ENCODE measurements around the gene ZNF385C.

ZNF385C gene

DNA sequence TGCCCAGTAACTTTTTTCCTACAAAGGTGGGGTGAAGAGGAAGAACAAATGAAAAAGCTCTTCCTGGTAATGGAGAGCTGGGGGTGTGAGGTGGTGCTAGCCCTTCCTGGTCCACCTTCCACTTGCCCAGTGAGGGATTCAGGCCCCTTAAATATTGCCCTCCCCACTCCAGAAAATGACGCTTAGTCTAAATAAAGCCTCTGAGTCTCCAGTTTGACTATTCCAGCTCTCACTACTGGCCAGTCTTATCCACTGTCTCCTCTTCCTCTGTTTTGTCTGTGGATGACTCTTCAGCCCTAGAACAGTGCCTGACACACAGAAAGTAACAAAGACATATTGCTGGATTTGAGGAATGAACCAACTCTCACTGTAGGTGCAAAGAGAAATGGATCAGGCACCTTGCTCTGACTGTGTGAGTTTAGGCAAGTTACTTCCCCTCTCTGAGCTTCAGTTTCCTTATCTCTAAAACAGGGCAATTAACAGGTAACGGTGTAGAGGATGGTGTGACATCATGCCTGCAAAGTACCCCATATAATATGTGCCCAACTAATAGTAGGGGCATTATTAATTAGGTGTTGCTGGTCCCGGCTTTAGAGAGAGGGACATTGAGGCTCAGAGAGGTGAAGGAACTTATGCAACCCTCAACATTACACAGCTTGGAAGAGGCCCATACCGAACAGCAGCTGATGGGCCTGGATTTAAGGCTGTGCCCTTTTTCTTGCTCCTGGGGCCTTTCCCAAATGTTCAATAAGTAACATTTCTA lies 21.3 kb downstream of the ZNF385C start:
- no peak for TF ChIP-seq CTCF (IDR thresholded peaks at IDR 0.05; ENCODE audit: low read depth, low read length)
- H3K4me3 ChIP-seq (ENCODE audit: low read depth, low read length) = no peak overlapping the region
- in situ Hi-C loops (cut with HindIII; ENCODE audit: low sequenced_read_pairs) = no loop called here
- DNase-seq (ENCODE audit: low read depth, low spot score) = no peak

DNA sequence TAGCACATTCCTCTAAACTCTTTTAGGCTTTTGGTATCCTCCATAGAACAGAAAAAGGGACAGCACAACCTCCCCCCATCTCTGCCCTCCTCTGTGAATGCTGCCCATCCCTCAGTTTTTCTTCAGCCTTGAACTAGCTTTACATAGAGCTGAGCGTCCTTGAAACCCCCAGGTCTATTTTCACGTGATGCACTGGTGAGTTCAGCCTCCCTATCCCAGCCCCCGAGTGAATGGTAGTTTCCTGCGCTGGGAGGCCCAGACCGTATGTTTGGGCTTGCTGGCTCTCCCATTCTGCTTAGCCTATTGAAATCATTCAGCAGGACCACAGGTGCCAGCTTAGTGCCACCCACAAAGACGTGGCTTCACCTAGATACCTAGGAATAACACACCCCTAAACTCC lies 22.5 kb downstream of the ZNF385C start:
- in situ Hi-C loops (cut with HindIII; ENCODE audit: low sequenced_read_pairs) = no loop called here
- no peak for TF ChIP-seq CTCF (IDR thresholded peaks at IDR 0.05; ENCODE audit: low read depth, low read length)
- DNase-seq (ENCODE audit: low read depth, low spot score) = no peak
- H3K4me3 ChIP-seq (ENCODE audit: low read depth, low read length) = no peak overlapping the region

- no peak for TF ChIP-seq CTCF (IDR thresholded peaks at IDR 0.05; ENCODE audit: low read depth, low read length)
- no peak for DNase-seq (ENCODE audit: low read depth, low spot score)
- in situ Hi-C loops (cut with HindIII; ENCODE audit: low sequenced_read_pairs) = no loop called here
- no peak overlapping the region for H3K4me3 ChIP-seq (ENCODE audit: low read depth, low read length)
Measured at GRCh38 chr17:42072323-42073187, 25.7 kb downstream of the ZNF385C start.

DNA sequence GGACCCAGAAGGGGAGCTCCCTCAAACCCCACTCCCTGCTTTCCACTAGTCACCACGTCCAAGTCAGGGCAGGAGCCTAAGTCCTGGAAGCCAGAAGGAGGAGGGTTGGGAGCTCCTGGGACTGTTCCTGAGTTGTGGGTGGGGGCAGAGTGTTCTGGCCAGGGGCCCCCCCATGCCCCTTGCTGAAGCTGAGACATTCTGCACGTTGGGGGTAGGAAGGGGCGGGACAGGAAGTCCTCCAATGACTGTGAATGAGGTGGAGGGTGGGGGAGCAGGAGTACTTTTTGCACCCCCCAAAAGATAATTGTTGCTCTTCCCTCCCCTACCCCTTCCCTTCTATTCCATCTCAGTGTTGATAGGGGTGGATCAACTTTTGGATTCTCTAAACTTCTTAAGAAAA lies 26.5 kb downstream of the ZNF385C start:
- no peak overlapping the region for H3K4me3 ChIP-seq (ENCODE audit: low read depth, low read length)
- in situ Hi-C loops (cut with HindIII; ENCODE audit: low sequenced_read_pairs) = no loop called here
- DNase-seq (ENCODE audit: low read depth, low spot score) = no peak

GRCh38 chr17:42068979-42069378 lies 29.3 kb downstream of the ZNF385C start:
- no peak for DNase-seq (ENCODE audit: low read depth, low spot score)
- in situ Hi-C loops (cut with HindIII; ENCODE audit: low sequenced_read_pairs) = no loop called here
- TF ChIP-seq CTCF (IDR thresholded peaks at IDR 0.05; ENCODE audit: low read depth, low read length) = no peak
- H3K4me3 ChIP-seq (ENCODE audit: low read depth, low read length) = no peak overlapping the region

More for the DNA sequence above, 26.5 kb downstream of the ZNF385C start:
- TF ChIP-seq CTCF (IDR thresholded peaks at IDR 0.05; ENCODE audit: low read depth, low read length) = no peak

- in situ Hi-C loops (cut with HindIII; ENCODE audit: low sequenced_read_pairs) = no loop called here
- H3K4me3 ChIP-seq (ENCODE audit: low read depth, low read length) = no peak overlapping the region
- peak; percentile 95 for TF ChIP-seq CTCF (IDR thresholded peaks at IDR 0.05; ENCODE audit: low read depth, low read length)
- DNase-seq (ENCODE audit: low read depth, low spot score) = peak; percentile 26
Measured at GRCh38 chr17:42067371-42068091, 30.7 kb downstream of the ZNF385C start.

Data from astrocyte of the spinal cord (primary cell).